Stimulated activated CD8-positive, alpha-beta memory T cell treated with anti-CD3 and anti-CD28 coated beads, Interleukin-12 subunit alpha, Interleukin-12 subunit beta, amount 100 ng/mL, for 1 hour (primary cell): ENCODE measurements around the gene SLC52A3.
"Not testable (repeated sequence)": the region's sequence is repeated elsewhere in the genome, so short reads cannot be mapped to it uniquely, and the experiment has no call there.

Source experiments
- DNase-seq: peaks from one replicate; pipeline ENCODE4 v3.0.0-alpha.2; 2020; ENCODE audit warnings: low read depth

SLC52A3 gene

GRCh38 chr20:728256-728944 lies 39.9 kb downstream of the SLC52A3 start:
- peak; percentile 13 for DNase-seq

- no peak for DNase-seq
These were observed 42.1 kb downstream of the SLC52A3 start for GRCh38 chr20:726160-726559.

GRCh38 chr20:725491-725890 lies 42.8 kb downstream of the SLC52A3 start:
- no peak for DNase-seq

GRCh38 chr20:724797-725196 lies 43.5 kb downstream of the SLC52A3 start:
- not testable (repeated sequence) for DNase-seq

GRCh38 chr20:723756-724155 lies 44.5 kb downstream of the SLC52A3 start:
- DNase-seq = no peak

- no peak for DNase-seq
These were observed 45.3 kb downstream of the SLC52A3 start for GRCh38 chr20:722822-723644.

- no peak for DNase-seq
These were observed 46.4 kb downstream of the SLC52A3 start for GRCh38 chr20:721876-722275.

- no peak for DNase-seq
These were observed 48.5 kb downstream of the SLC52A3 start for GRCh38 chr20:719816-720215.

GRCh38 chr20:719068-719467 lies 49.2 kb downstream of the SLC52A3 start:
- no peak for DNase-seq

GRCh38 chr20:717832-718231 lies 50.5 kb downstream of the SLC52A3 start:
- DNase-seq = no peak

- DNase-seq = no peak
These were observed 51.0 kb downstream of the SLC52A3 start for GRCh38 chr20:717271-717670.

GRCh38 chr20:714453-714852 lies 53.8 kb downstream of the SLC52A3 start:
- no peak for DNase-seq

- DNase-seq = no peak
These were observed 56.7 kb downstream of the SLC52A3 start for GRCh38 chr20:711576-711975.

- DNase-seq = no peak
These were observed 57.4 kb downstream of the SLC52A3 start for GRCh38 chr20:710780-711450.
